Breast epithelium (tissue), 4 donors: Measurements from ENCODE around the gene LIN28B. TPM values are rescaled to one million over a fixed set of nuclear protein-coding genes. Genes with fewer than 3 reads are reported as not detected.

Experiments
- DNase-seq, 2 donors: peaks; one replicate each; pipeline ENCODE4 v3.0.0-alpha.2; 2019; ENCODE audit warnings: low spot score in 2 of 2
- H3K27ac ChIP-seq, 2 donors: fragments of 200-600 bp; sonication (generic) in 1 of 2; one replicate each; pipeline ENCODE4 v1.5.1; 2016 to 2019; ENCODE audit warnings: mild to moderate bottlenecking in 1 of 2
- H3K27me3 ChIP-seq, 2 donors: fragments of 200-600 bp; sonication (generic) in 1 of 2; one replicate each; pipeline versions ENCODE4 v1.5.1 to v1.6.0; 2017 to 2019; ENCODE audit warnings: control low read depth in 1 of 2, mild to moderate bottlenecking in 1 of 2
- H3K36me3 ChIP-seq: fragments of 200-600 bp; one replicate; pipeline ENCODE4 v1.5.1; 2019
- H3K4me1 ChIP-seq, 2 donors: fragments of 200-600 bp; sonication (generic); one replicate each; pipeline ENCODE4 v1.5.1; 2016 to 2019; ENCODE audit warnings: control low read depth in 1 of 2
- H3K4me3 ChIP-seq, 3 donors: fragments of 200-600 bp; sonication (generic); 1 replicate in 2 of 3; 2 replicates in 1 of 3; pipeline ENCODE4 v1.5.1; 2016 to 2019; ENCODE audit warnings: mild to moderate bottlenecking in 3 of 3, moderate library complexity in 2 of 3
- H3K9me3 ChIP-seq, 2 donors: fragments of 200-600 bp; sonication (generic) in 1 of 2; one replicate each; pipeline ENCODE4 v1.5.1; 2016 to 2019; ENCODE audit warnings: control low read depth in 1 of 2
- CTCF ChIP-seq, 3 donors: fragments of 450-650 bp; IDR thresholded peaks; one replicate each; pipeline ENCODE4 v1.5.1; 2016 to 2017; ENCODE audit warnings: antibody characterized with exemption in 3 of 3, mild to moderate bottlenecking in 3 of 3, moderate library complexity in 3 of 3
- POLR2A ChIP-seq: fragments of 450-650 bp; IDR thresholded peaks from one replicate; pipeline ENCODE4 v1.6.1; 2016; ENCODE audit warnings: antibody characterized with exemption, mild to moderate bottlenecking, moderate library complexity
- POLR2AphosphoS5 ChIP-seq, 3 donors: sonication (generic); formaldehyde crosslinking; IDR thresholded peaks; one replicate each; pipeline ENCODE4 v1.6.1; 2017; ENCODE audit warnings: antibody characterized with exemption in 3 of 3
- intact Hi-C: fragments of 100-400 bp; cut with DNase I; formaldehyde crosslinking; loops from one replicate; pipeline ENCODE4 v1.15.1; 2023; ENCODE audit warnings: low total_unique reads
- total RNA-seq, 3 donors: library from RNA; depleted of rRNA; stranded (reverse); fragments of >200 nt; gene quantifications; one replicate each; pipeline ENCODE4 v1.1.0, GENCODE V29; 2016

LIN28B gene
- total RNA-seq, 3 donors from 2014 or later: not detected

DNA sequence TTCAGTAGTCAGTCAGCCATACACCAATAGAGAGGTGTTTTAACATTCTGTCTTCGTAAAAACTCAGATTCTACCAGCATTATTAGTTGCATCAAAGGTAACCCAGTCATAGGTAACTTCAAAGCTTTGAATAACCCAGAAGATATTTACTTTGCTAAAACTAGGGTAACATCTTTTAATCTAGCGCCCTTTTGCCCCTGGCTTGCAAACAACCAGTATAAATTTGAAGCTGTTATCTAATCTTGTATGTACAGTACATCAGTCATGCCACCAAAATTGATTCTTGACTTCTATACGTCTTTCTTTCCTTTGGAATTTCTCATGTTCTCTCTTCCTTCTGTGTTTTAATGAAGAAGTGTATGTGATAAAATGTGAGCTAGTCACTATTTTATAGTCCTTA, 109.3 kb downstream of the LIN28B start:
- intact Hi-C loops: no loop called here
- Histone ChIP-seq H3K27ac (no peak overlapping the region), H3K36me3 (no peaks in the 10 kb centered on the region), H3K4me3 (no peak overlapping the region), H3K4me1 (no peaks in the 10 kb centered on the region), H3K9me3 (no peaks in the 10 kb centered on the region), H3K27me3 (no peaks in the 10 kb centered on the region)
- no peak for DNase-seq
- TF ChIP-seq CTCF (IDR thresholded peaks at IDR 0.05) (no peak), POLR2A (no peak), POLR2AphosphoS5 (IDR thresholded peaks at IDR 0.05) (no peak)

GRCh38 chr6:105066836-105067235, 109.9 kb downstream of the LIN28B start:
- Histone ChIP-seq H3K27ac (no peak overlapping the region), H3K4me3 (no peak overlapping the region), H3K36me3 (no peaks in the 10 kb centered on the region), H3K9me3 (no peaks in the 10 kb centered on the region), H3K27me3 (no peaks in the 10 kb centered on the region), H3K4me1 (no peaks in the 10 kb centered on the region)
- intact Hi-C loops: no loop called here
- no peak for DNase-seq
- TF ChIP-seq POLR2A (no peak), CTCF (IDR thresholded peaks at IDR 0.05) (no peak), POLR2AphosphoS5 (IDR thresholded peaks at IDR 0.05) (no peak)

DNA sequence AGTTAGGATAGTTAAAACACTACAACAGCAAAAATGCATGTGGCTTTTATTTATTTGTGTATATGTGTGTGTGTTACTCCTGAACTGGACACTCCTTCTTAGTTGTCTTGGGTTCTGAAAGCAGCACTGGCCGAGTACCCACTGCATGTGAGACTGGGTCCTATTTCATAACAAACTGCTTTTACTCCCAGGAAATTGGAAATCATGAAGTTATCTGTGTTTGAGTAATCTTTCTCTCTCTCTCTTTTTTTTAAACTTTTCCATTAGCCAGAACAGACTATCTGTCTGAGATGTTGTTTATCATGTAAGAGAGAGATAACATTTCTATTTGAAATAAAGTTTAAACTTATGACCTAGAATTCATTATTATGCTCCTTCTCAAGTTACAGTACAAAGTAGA, 110.4 kb downstream of the LIN28B start:
- Histone ChIP-seq H3K4me1 (no peaks in the 10 kb centered on the region), H3K36me3 (no peaks in the 10 kb centered on the region), H3K9me3 (no peaks in the 10 kb centered on the region), H3K27ac (no peak overlapping the region), H3K4me3 (no peak overlapping the region), H3K27me3 (no peaks in the 10 kb centered on the region)
- no peak for TF ChIP-seq CTCF (IDR thresholded peaks at IDR 0.05)
- TF ChIP-seq POLR2A: no peak
- TF ChIP-seq POLR2AphosphoS5 (IDR thresholded peaks at IDR 0.05): no peak
- intact Hi-C loops: no loop called here
- DNase-seq: no peak

DNA sequence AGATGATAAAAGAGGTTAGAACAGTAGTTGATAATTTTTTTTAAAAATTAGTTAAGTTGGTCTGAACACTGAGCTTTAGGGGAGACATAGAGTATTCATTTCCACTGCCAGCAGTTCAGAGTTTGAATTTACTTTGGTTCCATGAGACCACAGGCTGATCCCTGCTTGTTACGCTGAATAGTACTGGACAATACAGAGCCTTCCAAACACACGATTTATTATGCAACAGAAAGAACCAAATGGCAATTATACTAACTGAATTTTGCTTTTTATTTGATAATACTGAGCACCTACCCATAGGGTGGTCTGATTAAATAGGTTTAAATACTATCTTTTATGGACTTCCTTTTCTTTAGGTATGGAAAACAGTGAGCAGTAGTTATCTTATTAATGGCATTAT, 111.5 kb downstream of the LIN28B start:
- Histone ChIP-seq H3K36me3 (no peaks in the 10 kb centered on the region), H3K9me3 (no peaks in the 10 kb centered on the region), H3K27me3 (no peaks in the 10 kb centered on the region), H3K4me3 (no peak overlapping the region), H3K27ac (no peak overlapping the region), H3K4me1 (no peaks in the 10 kb centered on the region)
- DNase-seq: no peak
- TF ChIP-seq POLR2AphosphoS5 (IDR thresholded peaks at IDR 0.05) (no peak), POLR2A (no peak), CTCF (IDR thresholded peaks at IDR 0.05) (no peak)
- intact Hi-C loops: no loop called here

DNA sequence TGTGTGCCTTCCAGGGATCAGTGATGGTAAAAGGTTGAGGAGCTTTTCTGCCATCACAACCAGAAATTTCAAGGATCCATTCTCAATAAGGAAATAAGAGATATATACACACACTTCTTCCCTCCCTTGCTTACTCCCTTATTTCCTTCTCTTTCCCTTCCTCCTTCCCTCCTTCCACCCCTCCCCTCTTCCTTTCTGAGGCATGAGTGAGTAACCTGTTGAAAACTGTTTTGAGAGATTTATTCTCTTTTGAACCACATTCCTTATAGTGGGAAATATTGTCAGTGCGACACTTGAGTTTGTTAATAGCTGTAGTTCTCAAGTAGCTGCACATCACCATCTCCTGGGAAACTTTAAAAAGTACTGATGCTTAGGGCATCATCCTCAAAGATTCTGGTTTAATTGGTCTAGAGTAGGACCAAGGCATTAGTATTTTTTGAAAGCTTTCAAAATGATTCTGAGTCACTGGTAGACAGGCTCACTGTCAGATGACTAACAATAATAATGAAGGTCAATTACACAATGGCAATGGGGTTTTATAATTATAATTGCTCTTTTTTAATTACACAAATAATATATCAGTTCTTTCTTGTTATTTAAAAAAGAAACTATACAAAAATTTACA, 113.0 kb downstream of the LIN28B start:
- intact Hi-C loops: no loop called here
- DNase-seq: no peak
- Histone ChIP-seq H3K4me3 (no peak overlapping the region), H3K27ac (no peak overlapping the region), H3K27me3 (no peaks in the 10 kb centered on the region), H3K36me3 (no peaks in the 10 kb centered on the region), H3K4me1 (no peaks in the 10 kb centered on the region), H3K9me3 (no peaks in the 10 kb centered on the region)
- TF ChIP-seq POLR2AphosphoS5 (IDR thresholded peaks at IDR 0.05): no peak
- no peak for TF ChIP-seq POLR2A
- no peak for TF ChIP-seq CTCF (IDR thresholded peaks at IDR 0.05)
